HEK293 (cell line): ENCODE results near the gene CAV2.

Source experiments
- ZNF626 ChIP-seq: fragments of 450-650 bp; sonication (Bioruptor Pico); formaldehyde crosslinking; IDR thresholded peaks from 2 replicates; pipeline ENCODE4 v1.5.1; 2018; ENCODE audit warnings: missing biosample characterization, missing genetic modification characterization, inconsistent platforms
- TF ChIP-seq, protein P1 (sequence below): fragments of 450-650 bp; formaldehyde crosslinking; IDR thresholded peaks from 2 replicates; pipeline ENCODE4 v1.5.1; 2017; ENCODE audit warnings: missing biosample characterization, missing genetic modification characterization
- TF ChIP-seq, protein P2 (sequence below): fragments of 450-650 bp; formaldehyde crosslinking; IDR thresholded peaks from 2 replicates; pipeline ENCODE4 v1.5.1; 2016; ENCODE audit warnings: missing biosample characterization, missing genetic modification characterization

DNA sequence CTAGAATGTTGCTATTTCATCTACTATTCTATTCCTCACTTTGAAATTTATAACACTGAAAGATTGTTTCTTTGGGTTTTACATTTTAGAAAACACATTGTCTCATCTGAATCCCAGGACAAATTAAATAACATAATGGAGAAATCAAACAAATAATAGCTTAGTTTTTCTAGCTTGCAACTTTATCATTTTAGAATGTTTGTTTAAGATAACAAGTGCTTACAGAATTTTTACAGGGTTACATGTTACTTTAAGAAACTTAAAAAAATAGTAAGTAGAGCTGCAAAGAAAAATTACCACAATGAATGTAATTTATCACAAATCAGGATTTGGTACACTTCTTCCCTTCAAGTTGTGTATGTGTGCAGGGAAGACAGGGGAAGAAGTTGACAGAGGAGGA is 11.3 kb downstream of the CAV2 start:
- TF ChIP-seq, protein P1, sequence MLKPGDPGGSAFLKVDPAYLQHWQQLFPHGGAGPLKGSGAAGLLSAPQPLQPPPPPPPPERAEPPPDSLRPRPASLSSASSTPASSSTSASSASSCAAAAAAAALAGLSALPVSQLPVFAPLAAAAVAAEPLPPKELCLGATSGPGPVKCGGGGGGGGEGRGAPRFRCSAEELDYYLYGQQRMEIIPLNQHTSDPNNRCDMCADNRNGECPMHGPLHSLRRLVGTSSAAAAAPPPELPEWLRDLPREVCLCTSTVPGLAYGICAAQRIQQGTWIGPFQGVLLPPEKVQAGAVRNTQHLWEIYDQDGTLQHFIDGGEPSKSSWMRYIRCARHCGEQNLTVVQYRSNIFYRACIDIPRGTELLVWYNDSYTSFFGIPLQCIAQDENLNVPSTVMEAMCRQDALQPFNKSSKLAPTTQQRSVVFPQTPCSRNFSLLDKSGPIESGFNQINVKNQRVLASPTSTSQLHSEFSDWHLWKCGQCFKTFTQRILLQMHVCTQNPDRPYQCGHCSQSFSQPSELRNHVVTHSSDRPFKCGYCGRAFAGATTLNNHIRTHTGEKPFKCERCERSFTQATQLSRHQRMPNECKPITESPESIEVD (tag by site-specific recombination), result peak; percentile 75
- TF ChIP-seq, protein P2, sequence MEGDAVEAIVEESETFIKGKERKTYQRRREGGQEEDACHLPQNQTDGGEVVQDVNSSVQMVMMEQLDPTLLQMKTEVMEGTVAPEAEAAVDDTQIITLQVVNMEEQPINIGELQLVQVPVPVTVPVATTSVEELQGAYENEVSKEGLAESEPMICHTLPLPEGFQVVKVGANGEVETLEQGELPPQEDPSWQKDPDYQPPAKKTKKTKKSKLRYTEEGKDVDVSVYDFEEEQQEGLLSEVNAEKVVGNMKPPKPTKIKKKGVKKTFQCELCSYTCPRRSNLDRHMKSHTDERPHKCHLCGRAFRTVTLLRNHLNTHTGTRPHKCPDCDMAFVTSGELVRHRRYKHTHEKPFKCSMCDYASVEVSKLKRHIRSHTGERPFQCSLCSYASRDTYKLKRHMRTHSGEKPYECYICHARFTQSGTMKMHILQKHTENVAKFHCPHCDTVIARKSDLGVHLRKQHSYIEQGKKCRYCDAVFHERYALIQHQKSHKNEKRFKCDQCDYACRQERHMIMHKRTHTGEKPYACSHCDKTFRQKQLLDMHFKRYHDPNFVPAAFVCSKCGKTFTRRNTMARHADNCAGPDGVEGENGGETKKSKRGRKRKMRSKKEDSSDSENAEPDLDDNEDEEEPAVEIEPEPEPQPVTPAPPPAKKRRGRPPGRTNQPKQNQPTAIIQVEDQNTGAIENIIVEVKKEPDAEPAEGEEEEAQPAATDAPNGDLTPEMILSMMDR (tag by site-specific recombination), result no peak
- no peak for TF ChIP-seq ZNF626 (tag by site-specific recombination)
